Calu3 (cell line): ENCODE results near the gene OR2S2. TPM values are rescaled to one million over a fixed set of nuclear protein-coding genes. Genes with fewer than 3 reads are reported as not detected.

Source experiments
- BruUV-seq: library from RNA; stranded (reverse); fragments of 400-500 nt; replicated peaks from 2 replicates; lab custom pipeline; 2021; lab: Mats Ljungman, UMichigan
- CTCF ChIA-PET: fragments of 300-600 bp; sonication (Branson Sonifier 250); formaldehyde crosslinking; loops from one replicate; lab custom pipeline; 2022; ENCODE audit warnings: antibody characterized with exemption; lab: Charles Lee
- DNase-seq: peaks from one replicate; pipeline ENCODE4 v3.0.0; 2022
- H3K27ac Mint-ChIP-seq: one replicate; pipeline ENCODE4 v1.8.0; 2022; ENCODE audit warnings: mixed read lengths; ENCODE audit not compliant: unreplicated experiment
- H3K27me3 Mint-ChIP-seq: one replicate; pipeline ENCODE4 v1.8.0; 2022; ENCODE audit warnings: mixed read lengths; ENCODE audit not compliant: unreplicated experiment
- H3K36me3 Mint-ChIP-seq: one replicate; pipeline ENCODE4 v1.8.0; 2022; ENCODE audit warnings: mild to moderate bottlenecking, moderate library complexity, mixed read lengths; ENCODE audit not compliant: insufficient read depth, unreplicated experiment
- H3K4me1 Mint-ChIP-seq: one replicate; pipeline ENCODE4 v1.8.0; 2022; ENCODE audit warnings: mild to moderate bottlenecking, low read depth, mixed read lengths; ENCODE audit not compliant: unreplicated experiment
- H3K4me3 Mint-ChIP-seq: one replicate; pipeline ENCODE4 v1.8.0; 2022; ENCODE audit warnings: mild to moderate bottlenecking, low read depth, moderate library complexity, mixed read lengths; ENCODE audit not compliant: unreplicated experiment
- H3K9me3 Mint-ChIP-seq: one replicate; pipeline ENCODE4 v1.8.0; 2022; ENCODE audit warnings: low read depth, mixed read lengths; ENCODE audit not compliant: unreplicated experiment
- CTCF ChIP-seq: fragments of 200-600 bp; IDR thresholded peaks from one replicate; pipeline ENCODE4 v1.8.0; 2022; ENCODE audit warnings: antibody characterized with exemption; ENCODE audit not compliant: unreplicated experiment
- intact Hi-C: fragments of 100-400 bp; cut with micrococcal nuclease; formaldehyde crosslinking; loops from one replicate; pipeline ENCODE4 v1.10.0; 2022; ENCODE audit not compliant: unreplicated experiment
- total RNA-seq: library from RNA; stranded (reverse); gene quantifications from 2 replicates; pipeline ENCODE4 v1.2.3, GENCODE V29; 2022

OR2S2 gene
- total RNA-seq, 1 experiment from 2014 or later, result not detected

DNA sequence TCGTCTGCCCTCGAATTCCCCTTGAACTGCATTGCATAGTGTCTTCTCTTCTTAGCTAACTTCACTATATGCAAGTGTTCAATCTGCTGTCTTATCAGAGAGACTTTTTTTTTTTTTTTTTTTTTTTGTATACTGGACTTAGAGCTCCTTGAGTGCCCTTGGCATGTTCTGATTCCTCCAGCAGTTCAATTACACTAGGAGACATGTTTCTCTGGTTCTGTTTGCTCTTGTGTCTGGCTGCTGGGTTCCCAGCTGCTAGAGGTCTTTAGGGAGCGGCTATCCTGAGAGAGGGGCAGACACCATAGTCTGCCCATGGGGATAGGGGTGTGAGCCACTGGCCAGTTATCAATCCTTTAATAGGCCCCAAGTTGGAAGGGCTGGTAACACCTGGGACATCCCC lies 13.1 kb downstream of the OR2S2 start:
- CTCF ChIA-PET, result interaction anchor here (0.7 to 1.3 kb wide), 3 partner anchors 42 to 1421 kb away, joined by 3 to 6 read pairs (median 3); partner anchors contain the start of gene ARHGEF39
- Mint-ChIP-seq H3K9me3 (no peaks in the 10 kb centered on the region), H3K27ac (no peak overlapping the region), H3K36me3 (no peaks in the 10 kb centered on the region), H3K27me3 (no peaks in the 10 kb centered on the region), H3K4me3 (no peak overlapping the region), H3K4me1 (peaks cover 13% of the 10 kb centered on the region)
- TF ChIP-seq CTCF, result no peak
- intact Hi-C loops, result loop anchor here (1.0 kb wide), 1 partner anchor 42 kb away; no protein-coding TSS in a partner anchor
- BruUV-seq, result no TSS peak
- DNase-seq, result no peak

DNA sequence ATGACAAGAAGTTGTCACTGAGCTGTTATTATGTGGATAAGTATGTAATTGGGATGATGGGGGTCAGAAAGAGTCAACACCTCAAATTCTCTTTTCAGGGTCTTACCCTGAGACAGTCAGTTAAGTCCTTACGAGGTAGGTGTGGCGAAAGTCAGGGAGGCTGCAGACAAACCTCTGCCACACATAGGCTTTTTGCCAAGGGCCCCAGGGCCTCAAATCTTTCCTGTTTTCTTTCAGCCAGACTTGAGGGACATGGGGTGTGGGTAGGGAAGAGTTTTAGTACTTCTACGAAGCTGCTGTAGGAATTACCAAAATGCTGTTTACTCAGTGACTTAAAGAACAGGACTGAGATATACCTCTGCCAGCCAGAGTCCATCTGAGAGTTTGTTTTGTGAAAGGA lies 13.8 kb downstream of the OR2S2 start:
- Mint-ChIP-seq H3K9me3 (no peaks in the 10 kb centered on the region), H3K4me3 (no peak overlapping the region), H3K36me3 (no peaks in the 10 kb centered on the region), H3K4me1 (peaks cover 8% of the 10 kb centered on the region), H3K27ac (no peak overlapping the region), H3K27me3 (no peaks in the 10 kb centered on the region)
- intact Hi-C loops, result no loop called here
- DNase-seq, result no peak
- no peak for TF ChIP-seq CTCF
- BruUV-seq, result no TSS peak
- CTCF ChIA-PET, result no interaction called here

GRCh38 chr9:35942286-35942685 lies 15.7 kb downstream of the OR2S2 start:
- intact Hi-C loops, result no loop called here
- no peak overlapping the region for H3K4me3 Mint-ChIP-seq
- no peaks in the 10 kb centered on the region for H3K27me3 Mint-ChIP-seq
- CTCF ChIA-PET, result no interaction called here
- H3K4me1 Mint-ChIP-seq, result no peaks in the 10 kb centered on the region
- no TSS peak for BruUV-seq
- no peaks in the 10 kb centered on the region for H3K9me3 Mint-ChIP-seq
- no peaks in the 10 kb centered on the region for H3K36me3 Mint-ChIP-seq
- TF ChIP-seq CTCF, result no peak
- DNase-seq, result no peak
- H3K27ac Mint-ChIP-seq, result no peak overlapping the region

DNA sequence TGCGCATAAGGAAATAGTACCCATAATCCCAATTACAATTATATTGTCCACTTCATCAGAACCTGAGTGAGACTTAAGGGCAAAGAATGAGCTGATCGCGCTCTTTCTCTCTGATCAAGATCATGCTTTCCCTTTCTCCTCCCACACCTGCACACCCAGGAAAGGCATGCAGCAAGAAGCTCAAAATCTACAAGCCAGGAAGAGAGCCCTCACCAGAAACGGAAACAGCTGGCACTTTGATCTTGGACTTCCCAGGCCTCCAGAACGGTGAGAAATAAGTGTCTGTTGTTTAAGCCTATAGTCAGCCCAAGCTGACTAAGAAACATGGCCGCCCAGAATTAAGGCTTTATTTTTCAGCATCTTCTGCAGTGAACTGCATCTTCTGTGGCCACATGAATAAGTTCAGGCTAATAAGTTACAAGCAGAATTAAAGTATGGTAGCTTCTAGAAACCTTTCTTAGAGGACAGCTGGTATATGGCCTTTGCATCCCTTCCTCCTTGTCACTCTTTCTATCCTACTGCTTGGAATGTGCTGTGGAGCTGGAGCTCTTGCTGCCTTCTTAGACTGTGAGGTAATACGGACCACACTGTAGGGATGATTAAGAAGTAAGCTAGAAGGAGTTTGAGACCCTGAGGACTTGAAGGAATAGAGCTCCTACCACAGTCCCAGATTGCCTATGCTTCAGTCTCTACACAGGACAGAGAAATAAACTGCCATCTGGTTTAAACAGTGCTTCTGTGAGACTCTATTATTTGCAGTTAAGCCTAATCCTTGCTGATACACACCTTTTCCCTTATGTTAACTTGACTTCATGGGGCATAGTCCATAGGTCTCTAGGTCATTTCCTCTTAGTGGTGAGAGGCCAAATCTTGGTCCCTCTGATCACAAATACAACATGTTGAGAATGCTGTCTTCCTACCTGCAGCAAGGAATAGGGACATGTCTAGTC lies 17.2 kb downstream of the OR2S2 start:
- intact Hi-C loops, result no loop called here
- H3K27me3 Mint-ChIP-seq, result no peaks in the 10 kb centered on the region
- no peaks in the 10 kb centered on the region for H3K4me1 Mint-ChIP-seq
- CTCF ChIA-PET, result no interaction called here
- DNase-seq, result no peak
- no peak overlapping the region for H3K4me3 Mint-ChIP-seq
- no TSS peak for BruUV-seq
- no peaks in the 10 kb centered on the region for H3K36me3 Mint-ChIP-seq
- H3K27ac Mint-ChIP-seq, result no peak overlapping the region
- TF ChIP-seq CTCF, result no peak
- H3K9me3 Mint-ChIP-seq, result no peaks in the 10 kb centered on the region
